ENCODE data around the gene CBY1. TPM values are rescaled to one million over a fixed set of nuclear protein-coding genes. Genes with fewer than 3 reads are reported as not detected.

The CBY1 gene
- total and polyA plus RNA-seq, 10 of the 15 experiments (the other 5 are each of a cell fraction or from before 2014, with no cell fraction given) = 7.3 to 18.6 (median 11.9) TPM

DNA sequence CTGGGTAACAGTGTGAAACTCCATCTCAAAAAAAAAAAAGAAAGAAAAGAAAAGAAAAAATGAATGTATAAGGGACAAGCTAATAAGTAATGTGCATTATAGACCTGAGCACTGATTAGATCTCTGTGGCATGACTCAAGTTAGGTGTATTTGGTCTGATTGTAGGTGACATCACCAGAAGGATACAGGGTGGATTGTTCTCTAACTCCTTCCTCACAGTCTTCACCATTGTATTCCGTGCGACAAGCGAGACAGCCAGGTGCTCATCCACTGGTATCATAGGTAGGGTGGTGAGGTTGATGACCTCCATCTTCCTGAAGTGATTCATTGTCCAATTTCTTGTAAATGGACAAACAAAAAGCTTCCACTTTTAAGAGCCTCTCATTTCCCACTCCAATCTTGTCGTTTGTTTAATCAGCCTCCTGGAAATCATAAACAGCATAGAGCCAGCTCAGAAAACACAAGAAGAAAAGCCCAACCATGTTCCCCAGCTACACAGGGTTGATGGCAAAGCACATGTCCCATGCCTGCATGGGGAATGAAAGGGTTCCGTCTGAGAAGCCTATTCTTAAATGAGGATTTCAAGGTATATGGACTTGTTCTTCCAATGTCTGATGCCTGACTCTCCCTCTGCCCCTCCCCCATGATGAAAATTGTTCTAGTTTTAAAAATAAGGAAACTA lies 6.5 kb upstream of the CBY1 start (continued):
- TF ChIP-seq EP300 (IDR thresholded peaks at IDR 0.05; ENCODE audit: borderline replicate concordance in 1 of 2, control insufficient read depth in 1 of 2, low read depth in 2 of 2, low read length in 2 of 2) = no peak

DNA sequence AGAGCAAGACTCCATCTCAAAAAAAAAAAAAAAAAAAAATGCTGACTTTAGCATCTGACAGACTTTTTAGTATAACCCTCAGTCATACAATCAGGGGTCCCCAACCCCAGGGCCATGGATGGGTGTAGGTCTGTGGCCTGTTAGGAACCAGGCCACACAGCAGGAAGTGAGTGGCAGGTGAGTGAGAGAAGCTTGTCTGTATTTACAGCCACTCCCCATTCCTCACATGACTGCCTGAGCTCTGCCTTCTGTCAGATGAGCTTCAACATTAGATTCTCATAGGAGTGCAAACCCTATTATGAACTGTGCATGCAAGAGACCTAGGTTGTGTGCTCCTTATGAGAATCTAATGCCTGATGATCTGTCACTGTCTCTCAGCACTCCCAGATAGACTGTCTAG lies 3.6 kb upstream of the CBY1 start:
- DNase-seq (ENCODE audit: low read depth, low spot score) (no peak), FAIRE-seq (no peak), ATAC-seq (no peak)
- Histone ChIP-seq H3K9ac (ENCODE audit: control insufficient read depth, insufficient read depth, low read length) (no peak overlapping the region), H3K4me2 (ENCODE audit: control insufficient read depth, insufficient read depth) (no peak overlapping the region), H3K9me3 (replicated peaks; ENCODE audit: control insufficient read depth, insufficient read depth, low read length) (no peaks in the 10 kb centered on the region), H3K79me2 (ENCODE audit: control insufficient read depth, insufficient read depth, low read length) (peaks cover 11% of the 10 kb centered on the region), H3K27me3 (replicated peaks in 1 of 2; ENCODE audit: control insufficient read depth in 2 of 2, insufficient read depth in 2 of 2, low read length in 1 of 2) (no peaks in the 10 kb centered on the region), H3K27ac (ENCODE audit: control insufficient read depth, insufficient read depth) (no peak overlapping the region), H3K4me3 (no peak overlapping the region), H4K20me1 (ENCODE audit: control insufficient read depth, insufficient read depth) (no peaks in the 10 kb centered on the region), H3K4me1 (ENCODE audit: control insufficient read depth, insufficient read depth, low read length) (peaks cover 5% of the 10 kb centered on the region), H2AFZ (ENCODE audit: control insufficient read depth, low read depth, low read length) (no peak overlapping the region), H3K36me3 (ENCODE audit: control insufficient read depth in 2 of 2, insufficient read depth in 2 of 2, low read length in 1 of 2) (no peaks in the 10 kb centered on the region)
- CTCF ChIA-PET = interaction anchor here (0.6 kb wide), 2 partner anchors 31 to 55 kb away, joined by 4 to 5 read pairs; no protein-coding TSS in a partner anchor
- RAD21 ChIA-PET (ENCODE audit: unreplicated experiment) = interaction anchor here (1.0 kb wide), 1 partner anchor 29 kb away, joined by 3 read pairs; the partner anchor contains the start of gene TOMM22
- intact Hi-C loops (cut with micrococcal nuclease; ENCODE audit: unreplicated experiment) (no loop called here), in situ Hi-C loops (cut with MboI) (no loop called here)
- SMC1A ChIA-PET (ENCODE audit: uncharacterized antibody, unreplicated experiment) = no interaction called here
- TF ChIP-seq, protein P1, sequence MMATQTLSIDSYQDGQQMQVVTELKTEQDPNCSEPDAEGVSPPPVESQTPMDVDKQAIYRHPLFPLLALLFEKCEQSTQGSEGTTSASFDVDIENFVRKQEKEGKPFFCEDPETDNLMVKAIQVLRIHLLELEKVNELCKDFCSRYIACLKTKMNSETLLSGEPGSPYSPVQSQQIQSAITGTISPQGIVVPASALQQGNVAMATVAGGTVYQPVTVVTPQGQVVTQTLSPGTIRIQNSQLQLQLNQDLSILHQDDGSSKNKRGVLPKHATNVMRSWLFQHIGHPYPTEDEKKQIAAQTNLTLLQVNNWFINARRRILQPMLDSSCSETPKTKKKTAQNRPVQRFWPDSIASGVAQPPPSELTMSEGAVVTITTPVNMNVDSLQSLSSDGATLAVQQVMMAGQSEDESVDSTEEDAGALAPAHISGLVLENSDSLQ (IDR thresholded peaks at IDR 0.05) = peak; percentile 82
- TF ChIP-seq, protein P2, sequence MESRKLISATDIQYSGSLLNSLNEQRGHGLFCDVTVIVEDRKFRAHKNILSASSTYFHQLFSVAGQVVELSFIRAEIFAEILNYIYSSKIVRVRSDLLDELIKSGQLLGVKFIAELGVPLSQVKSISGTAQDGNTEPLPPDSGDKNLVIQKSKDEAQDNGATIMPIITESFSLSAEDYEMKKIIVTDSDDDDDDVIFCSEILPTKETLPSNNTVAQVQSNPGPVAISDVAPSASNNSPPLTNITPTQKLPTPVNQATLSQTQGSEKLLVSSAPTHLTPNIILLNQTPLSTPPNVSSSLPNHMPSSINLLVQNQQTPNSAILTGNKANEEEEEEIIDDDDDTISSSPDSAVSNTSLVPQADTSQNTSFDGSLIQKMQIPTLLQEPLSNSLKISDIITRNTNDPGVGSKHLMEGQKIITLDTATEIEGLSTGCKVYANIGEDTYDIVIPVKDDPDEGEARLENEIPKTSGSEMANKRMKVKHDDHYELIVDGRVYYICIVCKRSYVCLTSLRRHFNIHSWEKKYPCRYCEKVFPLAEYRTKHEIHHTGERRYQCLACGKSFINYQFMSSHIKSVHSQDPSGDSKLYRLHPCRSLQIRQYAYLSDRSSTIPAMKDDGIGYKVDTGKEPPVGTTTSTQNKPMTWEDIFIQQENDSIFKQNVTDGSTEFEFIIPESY (IDR thresholded peaks at IDR 0.05) = no peak
- TF ChIP-seq, protein P3, sequence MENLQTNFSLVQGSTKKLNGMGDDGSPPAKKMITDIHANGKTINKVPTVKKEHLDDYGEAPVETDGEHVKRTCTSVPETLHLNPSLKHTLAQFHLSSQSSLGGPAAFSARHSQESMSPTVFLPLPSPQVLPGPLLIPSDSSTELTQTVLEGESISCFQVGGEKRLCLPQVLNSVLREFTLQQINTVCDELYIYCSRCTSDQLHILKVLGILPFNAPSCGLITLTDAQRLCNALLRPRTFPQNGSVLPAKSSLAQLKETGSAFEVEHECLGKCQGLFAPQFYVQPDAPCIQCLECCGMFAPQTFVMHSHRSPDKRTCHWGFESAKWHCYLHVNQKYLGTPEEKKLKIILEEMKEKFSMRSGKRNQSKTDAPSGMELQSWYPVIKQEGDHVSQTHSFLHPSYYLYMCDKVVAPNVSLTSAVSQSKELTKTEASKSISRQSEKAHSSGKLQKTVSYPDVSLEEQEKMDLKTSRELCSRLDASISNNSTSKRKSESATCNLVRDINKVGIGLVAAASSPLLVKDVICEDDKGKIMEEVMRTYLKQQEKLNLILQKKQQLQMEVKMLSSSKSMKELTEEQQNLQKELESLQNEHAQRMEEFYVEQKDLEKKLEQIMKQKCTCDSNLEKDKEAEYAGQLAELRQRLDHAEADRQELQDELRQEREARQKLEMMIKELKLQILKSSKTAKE (IDR thresholded peaks at IDR 0.05; ENCODE audit: low read depth, poor library complexity, severe bottlenecking) = no peak
- TF ChIP-seq YBX1 (IDR thresholded peaks at IDR 0.05) (no peak), SIN3A (IDR thresholded peaks at IDR 0.05; ENCODE audit: low read depth, low read length) (no peak), BCL11A (IDR thresholded peaks at IDR 0.05; ENCODE audit: low read depth, low read length) (no peak), TAF1 (IDR thresholded peaks at IDR 0.05; ENCODE audit: borderline replicate concordance, low read depth, low read length) (no peak), NR2C2 (IDR thresholded peaks at IDR 0.05; ENCODE audit: borderline replicate concordance, control insufficient read depth, insufficient read length, low read depth) (no peak)
- TF ChIP-seq, protein P4, sequence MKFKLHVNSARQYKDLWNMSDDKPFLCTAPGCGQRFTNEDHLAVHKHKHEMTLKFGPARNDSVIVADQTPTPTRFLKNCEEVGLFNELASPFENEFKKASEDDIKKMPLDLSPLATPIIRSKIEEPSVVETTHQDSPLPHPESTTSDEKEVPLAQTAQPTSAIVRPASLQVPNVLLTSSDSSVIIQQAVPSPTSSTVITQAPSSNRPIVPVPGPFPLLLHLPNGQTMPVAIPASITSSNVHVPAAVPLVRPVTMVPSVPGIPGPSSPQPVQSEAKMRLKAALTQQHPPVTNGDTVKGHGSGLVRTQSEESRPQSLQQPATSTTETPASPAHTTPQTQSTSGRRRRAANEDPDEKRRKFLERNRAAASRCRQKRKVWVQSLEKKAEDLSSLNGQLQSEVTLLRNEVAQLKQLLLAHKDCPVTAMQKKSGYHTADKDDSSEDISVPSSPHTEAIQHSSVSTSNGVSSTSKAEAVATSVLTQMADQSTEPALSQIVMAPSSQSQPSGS (IDR thresholded peaks at IDR 0.05; ENCODE audit: low read length) = no peak
- POLR2A ChIA-PET = no interaction called here
- no TSS peak for BruUV-seq (replicated peaks)
